ENCODE measurements around the gene BCO2.

BCO2 gene

GRCh38 chr11:112219476-112220232 lies 44.3 kb downstream of the BCO2 start:
- no peak for FAIRE-seq

DNA sequence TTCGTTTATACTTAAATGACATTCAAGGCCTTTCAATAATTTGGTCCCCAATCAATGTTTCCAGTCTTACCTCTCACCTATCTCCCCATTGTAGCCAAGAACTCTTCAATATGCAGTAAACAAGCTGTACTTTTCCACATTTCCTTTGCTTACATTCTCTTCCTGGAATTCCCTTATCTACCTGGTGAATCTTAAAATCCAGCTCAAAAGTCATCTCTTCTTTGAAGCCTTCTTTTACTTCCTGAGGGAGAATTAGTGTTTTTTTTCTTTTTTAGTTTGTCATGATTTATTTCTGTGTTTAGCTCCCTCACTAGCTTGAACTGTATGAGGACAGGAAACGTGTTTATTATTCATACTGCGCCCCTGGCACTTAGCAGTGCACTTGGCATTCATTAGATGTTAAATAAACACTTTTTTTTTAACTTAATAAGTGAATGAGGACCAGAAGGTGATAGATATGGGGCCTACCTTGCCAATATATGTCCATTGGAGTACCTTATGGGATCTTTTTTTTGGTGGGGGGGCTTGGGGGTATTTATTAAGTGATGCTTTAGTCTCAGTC lies 46.0 kb downstream of the BCO2 start:
- no peak for FAIRE-seq

GRCh38 chr11:112222303-112222702 lies 47.0 kb downstream of the BCO2 start:
- FAIRE-seq, result no peak

DNA sequence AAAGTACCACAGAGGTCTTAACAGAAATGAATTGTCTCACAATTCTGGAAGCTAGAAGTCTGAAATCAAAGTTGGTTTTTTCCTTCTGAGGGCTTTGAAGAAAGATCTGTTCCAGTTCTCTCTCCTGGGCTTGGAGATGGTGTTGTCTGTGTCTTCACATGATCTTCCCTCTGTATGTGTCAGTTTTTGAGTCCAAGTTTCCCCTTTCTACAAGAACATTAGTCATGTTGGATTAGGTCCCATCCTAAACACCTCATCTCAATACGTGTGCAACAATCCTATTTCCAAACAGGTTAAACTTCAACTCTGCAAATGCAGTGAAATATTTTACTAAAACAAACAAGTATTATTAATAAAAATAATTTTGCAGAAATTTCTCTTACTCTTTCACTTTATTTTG lies 47.8 kb downstream of the BCO2 start:
- FAIRE-seq, result no peak

GRCh38 chr11:112223754-112224532 lies 48.6 kb downstream of the BCO2 start:
- no peak for FAIRE-seq

DNA sequence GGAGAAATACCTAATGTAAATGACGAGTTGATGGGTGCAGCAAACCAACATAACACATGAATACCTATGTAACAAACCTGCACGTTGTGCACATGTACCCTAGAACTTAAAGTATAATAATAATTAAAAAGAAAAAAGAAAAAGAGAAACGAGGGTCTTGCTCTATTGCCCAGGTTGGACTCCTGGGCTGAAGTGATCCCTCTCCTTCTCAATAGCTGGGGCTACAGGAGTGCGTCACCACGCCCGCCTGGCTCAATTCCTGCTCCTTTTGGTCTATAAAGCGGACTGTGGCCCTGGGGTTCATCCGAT lies 50.4 kb downstream of the BCO2 start:
- no peak for FAIRE-seq

GRCh38 chr11:112226062-112226830 lies 50.9 kb downstream of the BCO2 start, which contains the start of gene PTS:
Gene PTS (plus strand): TSS chr11:112226428. CDS start chr11:112226444, 16 bp downstream.
- no peak for FAIRE-seq

DNA sequence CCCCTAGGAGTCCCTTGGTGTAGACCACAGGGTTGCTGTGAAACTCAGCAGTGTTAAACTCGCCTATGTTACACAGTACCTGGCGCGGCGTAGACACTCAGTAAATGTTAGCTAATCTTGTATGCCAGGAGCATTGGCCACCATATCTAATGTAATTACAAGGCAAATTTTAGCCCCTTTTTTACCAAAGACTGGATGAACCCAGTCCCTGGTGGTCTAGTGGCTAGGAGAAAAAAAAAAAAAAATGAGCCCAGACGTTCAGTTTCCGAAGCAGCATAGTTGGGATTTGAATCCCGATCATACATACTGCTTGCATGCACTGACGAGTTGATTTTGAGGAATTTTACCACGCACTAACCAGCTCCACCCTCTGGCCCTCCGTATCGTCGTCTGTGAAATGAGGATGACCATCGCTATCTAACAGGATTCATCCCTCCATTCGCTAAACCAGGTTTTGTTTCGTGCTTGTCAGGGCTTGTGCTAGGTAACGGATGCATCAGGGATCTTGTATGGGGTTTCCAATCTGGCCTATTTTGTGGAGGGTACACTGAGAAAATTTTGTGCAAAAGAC lies 51.6 kb downstream of the BCO2 start:
- FAIRE-seq, result no peak

- no peak for FAIRE-seq
These were observed 52.2 kb downstream of the BCO2 start for GRCh38 chr11:112227471-112227870.

DNA sequence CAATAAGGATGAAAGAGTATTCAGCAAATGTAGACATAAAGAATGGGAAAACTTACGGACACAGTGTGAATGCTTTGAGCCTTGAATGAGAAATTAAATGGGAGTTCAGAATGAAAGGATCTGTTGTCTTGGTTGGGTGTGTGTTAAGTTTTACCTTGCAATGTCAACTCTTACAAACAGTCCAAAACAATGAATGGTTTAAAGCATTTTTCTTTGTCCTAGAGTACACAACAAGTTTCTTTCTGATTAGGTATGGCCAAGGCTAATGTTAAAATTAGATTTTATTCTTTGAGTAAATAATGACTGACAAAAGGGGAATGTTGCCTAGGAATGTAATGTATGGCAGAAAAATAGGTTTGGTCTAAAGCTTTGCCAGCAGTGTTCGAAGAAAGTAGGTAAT lies 53.4 kb downstream of the BCO2 start:
- no peak for FAIRE-seq

DNA sequence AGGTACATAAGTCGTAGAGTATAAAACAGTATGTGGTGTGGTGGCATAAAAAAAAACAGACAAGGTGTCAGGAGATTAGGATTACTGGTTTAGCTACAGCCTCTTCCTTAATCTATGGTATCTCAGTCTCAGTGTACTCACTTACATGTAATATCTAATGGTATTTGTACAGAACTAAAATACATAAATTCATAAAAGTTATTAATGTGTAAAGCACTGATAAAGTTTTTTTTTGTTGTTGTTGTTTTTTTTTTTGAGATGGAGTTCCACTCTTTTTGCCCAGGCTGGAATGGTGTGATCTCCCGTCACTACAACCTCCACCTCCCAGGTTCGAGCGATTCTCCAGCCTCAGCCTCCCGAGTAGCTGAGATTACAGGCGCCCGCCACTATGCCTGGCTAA lies 53.8 kb downstream of the BCO2 start:
- no peak for FAIRE-seq

GRCh38 chr11:112229746-112230433 lies 54.6 kb downstream of the BCO2 start:
- no peak for FAIRE-seq

GRCh38 chr11:112231952-112232351 lies 56.6 kb downstream of the BCO2 start:
- no peak for FAIRE-seq

DNA sequence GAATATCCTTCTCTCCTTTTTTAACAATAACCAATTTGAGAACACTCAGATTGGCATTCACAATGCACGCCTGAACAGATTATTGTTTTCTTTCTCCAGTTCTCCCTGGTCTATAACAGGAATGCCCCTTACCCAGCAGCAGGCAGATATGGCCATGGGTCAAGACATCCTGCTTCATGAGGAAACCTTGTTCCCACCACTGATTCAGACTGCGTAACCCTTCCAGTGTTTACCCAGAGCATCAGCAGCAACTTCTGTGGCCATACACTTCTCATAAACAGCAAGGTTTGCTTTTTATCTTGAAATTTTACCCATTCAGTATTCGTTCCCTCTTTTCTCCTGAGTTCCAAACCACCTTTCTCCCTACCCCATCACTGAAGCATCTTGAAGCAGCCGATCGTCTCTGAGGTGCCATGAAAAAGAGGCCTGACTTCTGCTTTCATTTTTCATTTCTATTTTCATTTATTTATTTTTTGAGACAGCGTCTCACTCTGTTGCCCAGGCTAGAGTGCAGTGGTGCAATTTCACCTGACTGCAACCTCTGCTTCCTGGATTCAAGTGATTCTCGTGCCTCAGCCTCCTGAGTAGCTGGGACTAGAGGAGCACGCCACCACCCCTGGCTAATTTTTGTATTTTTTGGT lies 60.6 kb downstream of the BCO2 start:
- no peak for FAIRE-seq

DNA sequence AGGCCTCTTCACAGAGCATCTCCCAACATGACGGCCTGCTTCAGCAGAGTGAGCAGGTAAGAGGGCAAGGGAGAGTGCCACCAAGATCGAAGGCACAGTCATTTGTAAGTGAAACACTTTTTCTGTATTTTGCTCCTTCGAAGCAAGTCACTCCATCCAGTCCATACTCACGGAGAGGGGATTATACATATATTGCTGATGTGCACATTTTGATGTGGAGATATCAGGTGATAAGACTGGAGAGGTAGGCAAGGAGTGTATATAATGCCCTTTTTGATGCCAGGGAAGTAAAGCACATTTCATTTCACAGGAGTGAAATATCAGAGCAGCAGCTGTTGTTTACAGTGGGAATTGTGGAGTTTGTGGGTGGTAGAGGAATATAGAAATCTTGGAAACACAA lies 62.1 kb downstream of the BCO2 start:
- no peak for FAIRE-seq

- no peak for FAIRE-seq
These were observed 62.7 kb downstream of the BCO2 start for GRCh38 chr11:112238041-112238440.

GRCh38 chr11:112241486-112241885 lies 66.2 kb downstream of the BCO2 start:
- FAIRE-seq, result no peak

DNA sequence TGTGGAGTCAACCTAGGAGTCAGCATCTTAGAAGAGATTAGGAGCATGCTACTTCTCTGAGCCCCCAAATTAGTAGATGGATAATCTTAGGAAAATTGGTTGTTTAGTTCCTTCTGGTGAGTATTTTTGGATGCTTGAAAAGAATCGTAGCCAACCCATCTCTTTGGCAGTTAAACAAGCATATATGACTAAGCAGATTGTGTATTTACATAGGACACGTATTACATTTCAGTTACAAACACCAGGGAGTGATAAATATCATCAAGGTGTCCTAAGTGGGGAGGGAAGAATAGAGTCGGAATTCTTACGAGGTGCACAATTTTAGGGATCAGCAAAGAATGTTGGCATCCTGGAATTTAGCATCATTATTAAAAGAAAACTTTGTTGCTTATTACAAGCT lies 71.9 kb downstream of the BCO2 start:
- no peak for FAIRE-seq

DNA sequence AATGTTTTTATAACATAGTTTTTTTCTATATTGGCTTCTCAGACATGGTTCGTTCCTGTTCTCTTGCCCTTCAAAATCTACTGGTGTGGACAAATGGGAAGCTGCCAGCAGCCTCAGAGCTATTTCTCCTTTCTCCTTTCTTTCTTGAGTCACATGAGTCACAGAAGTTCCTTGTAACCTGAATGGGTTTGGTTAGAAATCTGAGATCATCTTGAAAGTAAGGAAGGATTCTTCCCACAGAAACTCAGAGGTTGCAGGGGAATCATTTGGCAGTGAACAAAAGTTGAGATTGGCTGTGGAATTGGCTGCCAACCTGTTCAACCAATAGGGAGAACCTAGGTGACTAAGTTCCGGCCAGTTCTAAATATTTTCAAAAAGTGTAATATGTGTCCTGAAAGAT lies 72.9 kb downstream of the BCO2 start:
- FAIRE-seq, result no peak

- FAIRE-seq, result no peak
These were observed 74.7 kb downstream of the BCO2 start for GRCh38 chr11:112249871-112250610.
